Stimulated activated CD4-positive, alpha-beta T cell treated with anti-CD3 and anti-CD28 coated beads, Interleukin-12 subunit alpha, Interleukin-12 subunit beta, amount 100 ng/mL, for 4 hours (primary cell): ENCODE results near the gene ESYT1.
"Not testable (repeated sequence)": the region's sequence is repeated elsewhere in the genome, so short reads cannot be mapped to it uniquely, and the experiment has no call there.

Experiments
- DNase-seq: peaks from one replicate; pipeline ENCODE4 v3.0.0-alpha.2; 2020

ESYT1 gene

DNA sequence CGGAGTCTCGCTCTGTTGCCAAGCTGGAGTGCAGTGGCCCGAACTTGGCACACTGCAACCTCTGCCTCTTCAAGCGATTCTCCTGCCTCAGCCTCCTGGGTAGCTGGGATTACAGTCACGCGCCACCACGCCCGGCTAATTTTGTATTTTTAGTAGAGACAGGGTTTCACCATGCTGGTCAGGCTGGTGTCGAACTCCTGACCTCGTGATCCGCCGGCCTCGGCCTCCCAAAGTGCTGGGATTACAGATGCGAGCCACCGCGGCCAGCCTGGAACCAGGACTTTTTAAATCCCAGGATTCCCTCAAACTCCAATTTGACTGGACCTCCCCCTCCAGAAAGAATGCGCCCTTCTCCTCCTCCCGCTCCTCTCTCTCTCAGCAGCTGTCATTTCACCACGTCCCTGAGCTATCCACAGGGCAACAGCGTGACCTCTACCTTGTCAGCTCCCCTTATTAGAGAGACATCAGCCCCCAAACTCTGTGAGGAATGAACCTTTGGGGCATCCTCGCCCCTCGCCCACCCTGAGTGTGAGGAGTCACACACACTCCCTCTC, 2.0 kb downstream of the ESYT1 start:
- DNase-seq = no peak

DNA sequence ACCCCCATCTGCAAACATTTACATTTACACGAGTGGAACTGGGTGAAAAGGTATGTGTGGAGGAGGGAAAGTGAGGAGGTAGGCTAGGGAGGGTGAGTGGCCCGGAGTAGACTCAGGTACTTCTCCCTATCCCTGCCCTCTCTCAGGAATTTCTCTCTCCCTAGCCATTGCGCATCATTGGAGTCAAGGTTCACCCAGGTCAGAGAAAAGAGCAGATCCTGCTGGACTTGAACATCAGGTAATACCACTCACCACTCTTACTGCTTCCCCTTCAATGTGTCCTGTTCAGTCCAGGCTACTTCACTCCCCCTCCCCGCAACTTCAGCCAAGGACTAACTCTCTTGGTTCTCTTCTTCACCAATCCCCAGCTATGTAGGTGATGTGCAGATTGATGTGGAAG, 2.8 kb downstream of the ESYT1 start:
- DNase-seq = no peak

DNA sequence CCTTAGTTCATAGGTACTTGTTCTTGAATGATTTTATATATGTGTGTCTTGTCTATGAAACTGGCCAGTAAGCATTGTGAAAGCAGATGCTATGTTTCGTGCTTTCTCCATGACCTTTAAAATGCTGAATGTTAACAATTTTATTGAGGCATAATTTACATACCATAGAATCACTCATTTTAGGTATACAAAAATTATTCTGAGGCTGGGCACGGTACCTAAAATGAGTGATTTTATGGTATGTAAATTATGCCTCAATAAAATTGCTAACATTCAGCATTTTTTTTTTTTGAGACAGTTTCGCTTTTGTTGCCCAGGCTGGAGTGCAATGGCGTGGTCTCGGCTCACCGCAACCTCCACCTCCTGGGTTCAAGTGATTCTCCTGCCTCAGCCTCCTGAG, 6.8 kb downstream of the ESYT1 start:
- DNase-seq = no peak

DNA sequence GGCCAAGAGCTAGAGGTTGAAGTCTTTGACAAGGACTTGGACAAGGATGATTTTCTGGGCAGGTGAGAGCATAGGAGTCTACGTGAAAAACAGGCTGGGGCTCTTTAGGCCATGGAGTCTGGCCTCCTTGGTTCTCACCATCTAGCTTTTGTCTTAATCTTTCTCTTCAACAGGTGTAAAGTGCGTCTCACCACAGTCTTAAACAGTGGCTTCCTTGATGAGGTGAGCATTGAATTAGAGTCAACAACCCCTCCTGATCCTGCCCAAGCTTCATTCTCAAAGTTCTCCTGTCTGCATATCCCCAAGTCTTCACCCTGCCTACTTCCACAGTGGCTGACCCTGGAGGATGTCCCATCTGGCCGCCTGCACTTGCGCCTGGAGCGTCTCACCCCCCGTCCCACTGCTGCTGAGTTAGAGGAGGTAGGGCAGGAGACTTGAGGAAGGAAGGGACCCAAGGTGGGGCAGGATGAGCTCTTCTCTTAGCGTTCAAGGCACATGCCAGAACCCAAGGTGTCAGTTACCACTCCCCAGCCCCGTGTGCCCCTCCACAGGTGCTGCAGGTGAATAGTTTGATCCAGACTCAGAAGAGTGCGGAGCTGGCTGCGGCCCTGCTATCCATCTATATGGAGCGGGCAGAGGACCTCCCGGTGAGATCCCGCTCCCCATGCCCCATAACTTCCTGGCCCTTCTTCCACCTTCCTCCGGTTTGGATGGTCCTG, 9.9 kb downstream of the ESYT1 start:
- no peak for DNase-seq

DNA sequence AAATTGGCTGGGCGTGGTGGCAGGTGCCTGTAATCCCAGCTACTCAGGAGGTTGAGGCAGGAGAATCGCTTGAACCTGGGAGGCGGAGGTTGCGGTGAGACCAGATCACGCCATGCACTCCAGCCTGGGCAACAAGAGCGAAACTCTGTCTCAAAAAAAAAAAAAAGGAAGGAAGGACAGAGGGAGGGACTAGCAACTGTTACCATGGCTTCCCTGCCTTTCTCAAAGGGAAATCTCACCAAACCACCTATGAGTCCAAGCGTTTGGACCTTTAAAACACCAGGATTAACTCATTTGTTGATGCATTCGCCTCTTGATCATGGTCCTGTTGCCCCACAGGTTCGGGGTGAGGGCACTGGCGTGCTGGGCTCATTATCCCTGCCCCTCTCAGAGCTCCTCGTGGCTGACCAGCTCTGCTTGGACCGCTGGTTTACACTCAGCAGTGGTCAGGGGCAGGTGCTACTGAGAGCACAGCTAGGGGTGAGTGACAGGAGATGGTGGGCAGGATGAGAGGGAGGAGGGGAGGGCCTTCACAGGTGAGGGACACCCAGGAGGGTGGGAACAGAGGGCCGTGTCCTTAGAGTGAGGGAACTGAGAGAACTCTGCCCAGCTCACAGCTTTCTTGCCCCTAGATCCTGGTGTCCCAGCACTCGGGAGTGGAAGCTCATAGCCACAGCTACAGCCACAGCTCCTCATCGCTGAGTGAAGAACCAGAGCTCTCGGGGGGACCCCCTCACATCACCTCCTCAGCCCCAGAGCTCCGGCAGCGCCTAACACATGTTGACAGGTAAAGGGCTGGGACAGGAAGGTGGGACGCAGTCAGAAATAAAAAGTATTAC, 14.1 kb downstream of the ESYT1 start:
- no peak for DNase-seq

DNA sequence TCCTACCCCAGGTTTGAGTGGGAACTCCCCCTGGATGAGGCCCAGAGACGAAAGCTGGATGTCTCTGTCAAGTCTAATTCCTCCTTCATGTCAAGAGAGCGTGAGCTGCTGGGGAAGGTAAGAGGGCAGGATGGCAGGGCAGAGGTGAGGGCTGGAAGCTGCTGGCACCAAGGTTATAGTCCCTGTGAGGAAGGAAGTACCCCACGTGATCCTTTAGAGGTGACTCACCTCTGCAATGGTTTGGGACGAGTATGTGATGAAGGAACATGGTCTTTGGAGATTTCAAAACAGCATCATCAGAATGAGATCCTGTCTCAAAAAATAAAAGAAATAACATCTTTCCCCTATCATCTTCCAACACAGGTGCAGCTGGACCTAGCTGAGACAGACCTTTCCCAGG, 15.2 kb downstream of the ESYT1 start:
- no peak for DNase-seq

DNA sequence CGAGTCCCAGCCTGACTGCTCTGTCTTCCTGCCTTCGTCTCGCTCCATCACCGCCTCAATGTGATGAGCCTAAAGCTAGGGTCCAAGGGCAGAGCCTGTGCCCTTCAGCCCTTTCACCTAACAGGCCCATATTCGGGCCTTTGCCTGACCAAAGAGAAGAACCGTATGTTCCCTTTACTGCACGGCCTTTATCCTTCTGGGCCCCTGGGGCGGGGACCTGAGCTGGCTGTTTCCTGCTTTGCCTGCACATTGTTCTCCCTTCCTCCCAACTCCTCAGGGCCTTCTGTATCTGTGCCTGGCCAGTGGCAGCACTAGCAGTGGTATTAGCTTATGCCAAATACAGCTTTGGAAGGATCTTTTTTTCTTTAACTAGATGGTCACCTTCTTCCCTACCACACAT, 15.8 kb downstream of the ESYT1 start:
- no peak for DNase-seq

DNA sequence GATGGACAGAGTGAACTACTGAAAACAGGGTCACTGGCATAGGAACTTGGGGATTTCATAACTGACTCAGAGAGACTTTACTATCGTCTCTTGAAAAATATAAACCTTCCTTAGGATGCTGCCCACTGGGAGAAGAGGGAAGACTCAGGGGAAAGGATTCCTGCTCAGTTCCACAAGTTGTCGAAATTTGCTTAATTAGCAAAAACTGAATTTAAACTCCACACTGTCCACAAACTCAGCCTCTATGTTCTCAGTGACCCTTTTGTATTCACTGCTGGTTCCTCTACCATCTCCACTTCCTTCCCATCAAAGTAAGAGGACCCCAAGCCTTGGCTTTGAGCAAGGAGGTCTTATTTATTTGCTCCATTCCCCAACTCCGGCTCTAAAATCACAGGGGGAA, 17.1 kb downstream of the ESYT1 start:
- DNase-seq = no peak

DNA sequence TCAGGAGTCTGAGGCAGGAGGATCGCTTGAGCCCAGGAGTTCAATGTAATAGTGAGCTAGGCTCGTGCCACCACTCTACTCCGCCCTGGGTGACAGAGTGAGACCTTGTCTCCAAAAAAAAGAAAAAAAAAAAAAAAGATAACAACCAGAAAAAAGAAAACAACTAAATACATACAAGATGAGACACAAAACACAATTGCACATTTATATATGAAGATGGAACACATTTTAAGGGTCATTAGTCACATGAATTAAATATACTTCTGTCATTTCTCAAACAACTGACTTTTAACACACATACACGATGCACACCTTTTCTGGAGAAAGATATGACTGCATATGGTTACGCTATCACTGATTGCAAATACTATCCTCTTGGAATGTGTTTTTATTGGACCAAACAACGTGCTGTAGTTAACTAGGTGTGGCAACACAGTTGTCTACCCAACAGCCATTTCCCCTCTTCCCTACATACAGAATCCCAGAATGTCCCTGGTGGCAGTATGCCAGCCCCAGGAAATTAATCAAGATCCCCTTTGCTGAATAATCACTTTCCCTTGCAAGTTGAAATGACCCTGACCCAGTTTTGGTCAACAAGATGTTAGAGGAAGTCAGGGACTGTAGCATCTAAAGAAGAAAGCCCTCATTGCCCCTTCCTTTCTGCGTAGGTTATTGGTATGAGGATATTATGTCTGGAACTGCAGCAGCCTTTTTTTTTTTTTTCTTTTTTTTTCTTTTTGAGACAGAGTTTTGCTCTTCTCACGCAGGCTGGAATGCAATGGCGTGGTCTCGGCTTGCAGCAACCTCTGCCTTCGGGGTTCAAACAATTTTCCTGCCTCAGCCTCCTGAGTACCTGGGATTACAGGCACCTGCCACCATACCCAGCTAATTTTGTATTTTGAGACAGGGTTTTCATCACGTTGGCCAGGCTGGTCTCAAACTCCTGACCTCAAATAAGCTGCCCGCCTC, 18.7 kb downstream of the ESYT1 start:
- no peak for DNase-seq

DNA sequence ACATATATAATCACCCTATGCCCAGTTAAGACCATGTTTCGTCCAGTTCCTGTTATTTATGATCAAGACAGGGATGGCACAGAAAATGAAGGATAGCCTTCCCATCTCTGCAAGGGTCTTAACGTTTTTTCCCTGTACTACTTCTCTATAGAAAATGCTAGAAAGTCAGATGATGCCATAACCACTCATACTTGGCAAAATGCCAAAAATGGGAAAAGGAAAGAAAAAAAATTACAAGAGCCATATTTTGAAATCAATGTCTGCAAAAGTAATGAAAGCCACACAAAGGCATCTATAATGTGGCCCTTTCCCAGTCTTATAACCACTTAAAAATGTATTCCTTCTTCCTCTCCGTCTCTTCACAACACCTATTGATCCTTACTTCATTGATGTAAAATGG, 22.5 kb downstream of the ESYT1 start:
- DNase-seq = no peak

DNA sequence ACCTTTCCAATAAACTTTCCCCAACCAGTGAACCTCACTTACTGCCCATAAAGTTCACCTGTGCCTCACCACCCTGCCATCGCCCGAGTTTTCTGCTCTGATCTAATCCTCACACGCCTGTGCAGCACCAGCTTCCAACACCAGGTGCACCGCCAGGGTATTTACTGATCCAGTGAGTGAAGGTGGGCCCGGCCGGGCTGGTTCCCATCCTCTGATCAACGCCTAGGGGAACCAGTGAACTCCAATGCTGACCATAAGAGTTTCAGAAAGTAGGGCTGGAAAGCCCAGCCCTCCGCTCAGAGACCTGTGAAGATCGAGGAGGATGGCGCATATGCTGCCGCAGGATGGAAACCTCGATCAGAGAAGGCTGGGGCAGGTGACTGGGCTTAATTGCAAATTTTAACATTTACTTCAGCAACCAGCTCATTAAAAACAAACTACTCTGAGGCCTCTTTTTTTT, 23.6 kb downstream of the ESYT1 start:
- DNase-seq = peak; percentile 56

DNA sequence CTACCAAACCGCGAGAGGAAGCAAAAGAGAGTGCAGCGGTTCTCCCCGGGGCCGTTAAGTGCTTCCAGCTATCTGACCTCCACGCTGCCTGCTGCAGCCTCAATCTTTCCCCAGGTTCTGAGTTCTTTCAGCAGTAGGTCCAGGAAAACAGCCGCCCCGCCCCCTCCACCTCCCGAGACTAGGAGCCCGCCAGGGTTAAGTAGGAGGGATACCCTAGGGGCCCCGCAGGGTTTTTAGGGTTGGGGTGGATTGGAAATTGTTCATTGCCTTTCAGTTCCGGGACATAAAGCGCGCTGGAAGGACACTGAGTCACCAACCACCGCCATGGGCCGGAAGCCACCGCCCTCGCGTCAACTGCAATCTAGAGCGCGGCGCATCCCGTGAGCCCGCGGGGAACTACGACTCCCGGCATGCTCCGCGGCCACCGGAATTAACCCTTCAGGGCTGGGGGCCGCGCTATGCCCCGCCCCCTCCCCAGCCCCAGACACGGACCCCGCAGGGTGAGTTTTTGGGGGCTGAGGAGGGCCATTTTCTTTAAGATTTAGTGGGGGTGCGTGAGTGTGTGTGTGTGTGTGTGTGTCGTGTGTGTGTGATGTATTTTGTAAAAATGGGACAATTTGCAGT, 24.2 kb downstream of the ESYT1 start, which contains the start of gene MYL6B:
Gene MYL6B (plus strand): TSS at position 456 of the 624 bp plus-strand sequence. CDS start 1,332 bp downstream, outside the sequence.
- DNase-seq = peak; percentile 92

DNA sequence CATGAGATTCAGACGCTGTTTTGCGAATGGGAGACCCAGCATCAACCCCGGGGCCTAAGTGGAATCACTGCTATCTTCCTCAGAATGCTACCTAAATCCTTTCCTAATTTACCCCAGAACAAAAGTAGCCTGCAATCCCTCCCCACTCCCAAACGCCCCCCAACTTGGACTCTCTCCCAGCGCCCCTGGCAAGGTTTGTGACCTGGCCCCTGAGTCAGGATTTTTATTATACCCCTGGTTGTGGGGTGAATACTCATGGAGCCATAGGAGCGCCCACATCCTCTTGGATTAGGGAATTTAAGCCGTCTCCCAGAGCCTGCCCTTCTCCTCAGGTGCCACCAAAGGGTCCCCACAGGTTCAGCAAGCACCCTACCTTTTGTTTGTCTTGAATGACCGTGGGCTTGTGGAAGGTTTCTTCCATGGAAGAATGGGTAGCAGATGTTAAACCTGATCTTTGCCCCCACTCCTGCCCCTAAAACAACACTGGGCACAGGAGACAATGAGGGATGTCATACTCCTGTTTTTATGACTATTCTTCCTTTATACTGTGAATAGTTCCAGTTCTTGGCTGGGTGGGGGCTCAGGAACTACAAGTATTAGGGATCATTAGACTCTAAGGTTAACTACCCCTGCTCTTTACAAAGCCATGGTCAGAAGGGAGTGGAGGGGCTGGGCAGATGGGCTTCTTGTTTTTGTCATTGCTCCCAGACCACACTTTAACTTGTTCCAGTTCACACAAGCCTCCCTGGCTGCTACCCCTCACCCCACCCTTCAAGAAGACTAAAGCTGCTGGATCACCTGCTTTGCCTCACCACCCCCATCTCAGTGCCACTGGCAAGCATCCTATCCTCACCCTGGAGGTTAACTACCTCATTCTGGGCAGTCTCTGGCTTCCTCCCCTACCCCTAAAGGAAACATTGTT, 24.9 kb downstream of the ESYT1 start:
- no peak for DNase-seq

DNA sequence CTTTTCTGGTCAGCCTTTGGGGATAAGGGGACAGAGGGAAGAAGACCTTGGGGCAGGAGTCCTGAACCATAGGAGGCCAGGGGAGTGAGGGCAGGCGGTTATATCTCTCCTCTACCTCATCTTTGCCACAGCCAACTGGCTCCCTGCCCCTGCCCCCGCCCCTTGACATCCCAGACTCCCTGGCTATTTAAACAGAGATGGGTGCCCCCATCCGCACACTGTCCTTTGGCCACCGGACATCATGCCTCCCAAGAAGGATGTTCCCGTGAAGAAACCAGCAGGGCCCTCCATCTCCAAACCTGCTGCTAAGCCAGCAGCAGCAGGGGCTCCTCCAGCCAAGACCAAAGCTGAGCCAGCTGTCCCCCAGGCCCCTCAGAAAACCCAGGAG, 25.6 kb downstream of the ESYT1 start:
- no peak for DNase-seq

DNA sequence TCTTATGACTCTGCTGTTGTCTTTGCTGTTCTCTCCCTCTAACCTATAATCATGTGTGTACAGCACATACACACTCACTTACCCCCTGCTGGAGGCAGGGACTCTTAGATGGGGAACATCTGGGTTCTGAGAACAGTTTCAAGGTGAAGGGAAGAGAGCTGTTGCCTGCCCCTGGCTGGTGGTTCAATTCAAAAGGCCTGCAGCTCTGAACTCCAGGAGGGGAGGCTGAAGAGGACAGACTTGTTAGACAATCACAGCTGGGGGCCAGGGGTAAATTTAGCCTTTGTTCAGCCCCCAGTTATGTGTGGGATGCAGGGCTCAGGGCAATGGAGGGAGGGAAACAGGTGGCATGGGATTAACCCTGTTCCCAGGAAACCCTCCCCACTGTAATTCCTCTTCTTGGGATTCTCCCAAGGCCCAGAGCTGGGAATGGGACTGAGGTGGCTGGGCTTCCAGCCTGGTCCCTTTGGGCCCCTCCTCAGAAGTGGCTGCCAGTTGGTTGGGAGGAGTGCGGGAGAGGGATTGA, 26.2 kb downstream of the ESYT1 start:
- no peak for DNase-seq

DNA sequence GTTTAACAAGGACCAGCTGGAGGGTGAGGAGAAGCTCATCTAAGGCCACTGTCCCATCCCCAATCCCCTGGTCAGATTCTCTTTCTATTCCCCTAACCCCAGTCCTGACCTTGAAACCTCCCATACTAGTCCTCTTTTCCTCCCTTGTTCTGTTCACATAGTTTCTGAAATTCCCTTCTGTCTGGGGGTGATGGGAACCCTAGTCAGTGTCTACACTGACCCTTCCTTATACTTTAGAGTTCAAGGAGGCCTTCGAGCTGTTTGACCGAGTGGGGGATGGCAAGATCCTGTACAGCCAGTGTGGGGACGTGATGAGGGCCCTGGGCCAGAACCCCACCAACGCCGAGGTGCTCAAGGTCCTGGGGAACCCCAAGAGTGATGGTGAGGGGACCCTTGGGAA, 26.8 kb downstream of the ESYT1 start:
- no peak for DNase-seq

DNA sequence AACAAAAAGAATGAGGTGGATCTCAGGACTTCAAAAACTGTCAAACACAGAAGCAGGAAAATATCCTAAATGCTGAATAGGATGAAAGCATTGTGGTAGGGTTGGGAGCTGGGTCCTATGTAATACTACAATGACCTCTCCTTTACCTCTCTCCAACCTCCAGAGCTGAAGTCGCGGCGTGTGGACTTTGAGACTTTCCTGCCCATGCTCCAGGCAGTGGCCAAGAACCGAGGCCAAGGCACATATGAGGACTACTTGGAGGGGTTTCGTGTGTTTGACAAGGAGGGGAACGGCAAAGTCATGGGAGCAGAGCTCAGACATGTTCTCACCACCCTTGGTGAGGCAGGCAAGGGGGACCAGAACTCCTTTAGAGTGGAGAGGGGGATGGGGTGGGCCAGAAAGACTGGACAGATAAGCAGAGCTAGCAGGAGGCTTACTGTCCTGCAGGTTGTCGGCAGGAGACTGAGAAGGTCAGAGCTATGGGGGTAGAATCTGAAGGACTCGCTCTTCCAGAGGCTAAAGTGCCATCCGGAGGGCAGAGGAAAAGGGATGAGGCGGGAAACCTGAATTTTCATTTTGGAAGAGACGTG, 27.3 kb downstream of the ESYT1 start:
- no peak for DNase-seq

DNA sequence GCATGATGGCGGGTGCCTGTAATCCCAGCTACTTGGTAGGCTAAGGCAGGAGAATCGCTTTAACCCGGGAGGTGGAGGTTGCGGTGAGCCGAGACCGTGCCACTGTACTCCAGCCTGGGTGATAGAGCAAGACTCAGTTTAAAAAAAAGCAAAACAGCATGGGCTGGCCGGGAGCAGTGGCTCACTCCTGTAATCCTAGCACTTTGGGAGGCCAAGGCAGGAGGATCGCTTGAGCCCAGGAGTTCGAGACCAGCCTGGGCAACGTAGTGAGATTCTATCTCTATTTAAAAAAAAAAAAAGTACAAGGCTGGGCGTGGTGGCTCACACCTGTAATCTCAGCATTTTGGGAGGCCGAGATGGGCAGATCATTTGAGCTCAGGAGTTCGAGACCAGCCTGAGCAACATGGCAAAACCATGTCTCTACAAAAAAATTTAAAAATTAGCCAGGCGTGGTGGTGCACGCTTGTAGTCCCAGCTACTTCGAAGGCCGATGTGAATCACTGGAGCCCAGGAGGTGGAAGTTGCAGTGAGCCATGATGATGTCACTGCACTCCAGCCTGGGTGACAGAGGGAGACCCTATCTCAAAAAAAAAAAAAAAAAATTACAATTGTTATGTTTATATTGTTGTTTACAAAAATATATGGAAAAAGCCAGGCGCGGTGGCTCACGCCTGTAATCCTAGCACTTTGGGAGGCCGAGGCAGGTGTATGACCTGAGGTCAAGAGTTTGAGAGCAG, 28.6 kb downstream of the ESYT1 start:
- DNase-seq = not testable (repeated sequence)

DNA sequence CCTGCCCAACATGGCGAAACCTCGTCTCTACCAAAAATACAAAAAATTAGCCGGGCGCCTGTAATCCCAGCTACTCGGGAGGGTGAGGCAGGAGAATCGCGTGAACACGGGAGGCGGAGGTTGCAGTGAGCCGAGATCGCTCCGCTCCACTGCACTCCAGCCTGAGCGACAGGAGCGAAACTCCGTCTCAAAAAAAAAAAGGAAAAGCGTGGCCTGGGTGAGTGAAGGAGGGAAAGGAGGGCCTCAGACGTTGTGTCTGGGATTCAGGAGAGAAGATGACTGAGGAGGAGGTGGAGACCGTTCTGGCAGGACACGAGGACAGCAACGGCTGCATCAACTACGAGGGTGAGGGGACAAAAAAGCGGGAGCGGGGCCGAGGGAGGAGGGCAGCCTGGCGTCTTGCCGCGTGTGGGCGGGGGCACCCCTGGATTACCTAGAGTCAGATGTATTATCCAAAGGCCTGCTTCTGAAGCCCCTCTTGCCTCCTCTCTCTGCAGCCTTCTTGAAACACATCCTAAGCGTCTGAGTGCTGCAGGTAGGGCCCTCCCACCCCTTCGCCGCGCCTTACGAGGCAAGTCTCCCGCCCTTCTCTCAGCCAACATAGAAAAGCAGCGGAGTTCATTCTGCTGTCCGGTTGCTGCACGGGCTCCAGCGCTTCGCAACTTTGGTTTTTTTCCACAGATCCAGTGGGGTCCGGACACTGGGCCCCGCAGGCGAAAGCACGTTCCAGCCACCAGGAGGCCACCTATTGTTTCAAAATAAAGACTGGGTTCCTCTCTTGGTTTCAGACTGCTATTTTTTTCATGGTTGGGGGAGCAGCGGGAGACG, 29.3 kb downstream of the ESYT1 start:
- peak; percentile 39 for DNase-seq
